Ramos (cell line): ENCODE results near the gene IL13RA1.
"Not testable (repeated sequence)": the region's sequence is repeated elsewhere in the genome, so short reads cannot be mapped to it uniquely, and the experiment has no call there.

Source experiments
- in situ Hi-C: fragments of 300-500 bp; cut with MboI; formaldehyde crosslinking; loops from one replicate; pipeline ENCODE4 v1.14.3; 2022; ENCODE audit warnings: low sequenced_read_pairs; ENCODE audit not compliant: unreplicated experiment

Gene IL13RA1

DNA sequence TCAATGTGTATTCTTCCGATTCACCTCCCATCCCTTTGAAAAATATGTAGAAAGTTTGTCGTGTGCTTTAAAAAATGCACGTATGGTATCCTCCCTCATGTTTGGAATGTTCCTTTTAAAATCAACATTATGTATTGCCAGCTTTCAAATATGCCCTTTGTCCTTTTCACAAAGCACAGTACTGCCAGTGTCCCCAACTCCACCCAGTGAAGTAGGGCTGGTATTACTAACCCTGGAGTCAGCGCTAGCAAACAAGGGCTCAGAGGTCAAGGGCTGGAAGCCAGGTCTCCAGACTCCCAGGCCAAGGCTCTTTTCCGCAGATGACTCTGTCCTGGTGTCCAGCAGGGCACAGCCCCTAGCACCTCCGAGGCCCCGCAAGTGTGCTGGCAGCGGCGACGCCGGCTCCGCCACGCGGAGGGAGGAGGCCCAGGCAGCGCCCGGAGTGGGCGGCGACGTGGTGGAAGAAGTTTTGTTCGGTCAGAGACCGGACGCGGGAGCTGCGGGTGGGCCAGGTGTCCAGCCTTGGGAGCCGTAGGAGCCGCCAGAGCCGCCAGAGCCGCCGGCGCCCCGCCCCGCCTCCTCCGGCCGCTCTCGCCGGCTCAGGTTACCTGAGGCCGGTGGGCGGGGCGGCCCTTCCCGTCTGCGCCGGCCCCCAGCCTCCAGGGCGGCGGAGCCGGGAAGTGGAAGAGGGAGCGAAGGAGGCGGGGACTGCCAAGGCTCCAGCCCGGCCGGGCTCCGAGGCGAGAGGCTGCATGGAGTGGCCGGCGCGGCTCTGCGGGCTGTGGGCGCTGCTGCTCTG lies at the start of gene IL13RA1:
IL13RA1 (plus strand) TSS at position 720 of the 799 bp plus-strand sequence; CDS start at position 753, 33 bp downstream.
- in situ Hi-C loops, result no loop called here

DNA sequence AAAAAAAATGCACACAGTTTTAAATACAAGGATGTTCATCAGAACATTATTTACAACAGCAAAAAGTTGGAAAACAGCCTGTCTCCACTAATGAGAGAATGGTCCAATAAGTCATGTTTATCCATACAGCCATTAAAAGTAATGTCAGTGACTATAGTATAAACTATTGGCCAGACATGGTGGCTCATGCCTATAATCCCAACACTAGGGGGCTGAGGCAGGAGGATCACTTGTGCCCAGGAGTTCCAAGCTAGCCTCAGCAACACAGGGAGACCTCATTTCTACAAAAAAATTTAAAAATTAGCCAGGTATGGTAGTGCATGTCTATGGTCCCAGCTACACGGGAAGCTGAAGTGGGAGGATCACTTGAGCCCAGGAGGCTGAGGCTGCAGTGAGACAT lies 48.1 kb upstream of the IL13RA1 start:
- in situ Hi-C loops, result no loop called here

DNA sequence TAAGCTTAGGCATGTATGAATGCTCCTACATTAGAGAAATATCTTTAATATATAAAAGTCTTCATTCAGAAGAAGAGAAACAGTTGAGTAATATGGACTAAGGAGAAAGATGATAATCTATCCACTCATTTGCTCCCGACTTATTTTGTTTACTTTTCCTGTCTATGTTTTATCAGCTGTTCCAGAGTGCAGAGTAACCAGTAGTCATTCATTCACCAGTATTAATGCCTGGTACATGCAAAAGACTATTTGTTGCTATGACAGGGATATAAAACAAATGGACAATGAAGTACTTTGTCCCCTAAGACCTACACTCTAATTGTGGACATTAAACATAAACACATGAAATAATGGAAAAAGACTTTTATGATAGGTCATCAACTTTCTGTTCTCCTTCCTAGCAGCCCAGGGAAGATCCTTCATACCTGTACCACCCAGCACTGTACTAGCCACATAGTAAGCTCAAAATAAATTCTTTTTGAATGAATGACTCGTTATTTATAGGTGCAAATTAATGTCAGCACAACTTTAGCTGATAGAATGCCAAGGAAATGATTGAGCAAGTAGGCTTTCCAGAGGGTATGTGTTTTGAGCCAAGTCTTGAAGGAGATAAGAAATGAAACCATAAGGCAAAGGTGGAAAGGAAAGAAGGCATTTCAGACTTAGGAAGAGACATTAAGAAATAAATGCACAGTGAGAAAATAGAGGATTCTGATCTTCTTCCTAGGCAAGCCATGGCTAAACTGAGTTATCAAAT lies 45.0 kb upstream of the IL13RA1 start:
- in situ Hi-C loops, result no loop called here

DNA sequence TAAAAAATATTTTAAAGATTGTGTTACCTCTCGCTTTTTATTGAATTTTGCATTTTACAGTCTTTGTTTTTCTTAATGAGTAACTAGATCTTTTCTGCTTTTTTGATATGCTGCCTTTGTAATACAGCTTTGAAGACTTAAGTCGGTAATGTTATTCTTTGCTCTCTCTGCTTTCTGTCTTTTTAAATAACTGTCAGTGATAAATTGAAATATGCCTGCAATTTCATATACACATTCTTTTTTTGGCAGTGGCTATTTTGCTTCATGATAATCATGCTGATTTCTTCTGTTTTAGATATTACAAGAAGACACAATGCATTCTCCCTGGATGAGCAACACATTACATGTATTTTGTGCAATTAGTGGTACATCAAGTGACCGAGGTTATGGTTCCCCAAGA lies 42.0 kb upstream of the IL13RA1 start:
- in situ Hi-C loops, result no loop called here

DNA sequence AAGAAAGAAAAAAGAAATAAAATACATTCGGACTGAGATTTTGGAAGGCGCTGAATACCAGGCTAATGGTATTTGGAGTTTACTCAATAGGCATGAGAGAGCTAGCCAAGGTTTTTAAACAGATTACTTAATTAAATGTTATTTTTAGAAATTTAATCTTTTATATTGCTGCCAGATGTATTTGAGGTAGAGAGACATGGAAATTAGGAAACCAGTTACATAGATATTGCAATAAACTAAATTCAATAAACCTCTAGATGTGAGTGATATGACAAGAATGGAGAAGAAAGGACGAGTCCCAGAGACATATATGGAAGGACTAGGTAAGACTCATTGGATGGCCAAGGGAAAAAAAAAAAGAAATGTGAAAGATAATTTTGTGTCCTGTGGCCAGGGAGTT lies 38.5 kb upstream of the IL13RA1 start:
- in situ Hi-C loops, result no loop called here

DNA sequence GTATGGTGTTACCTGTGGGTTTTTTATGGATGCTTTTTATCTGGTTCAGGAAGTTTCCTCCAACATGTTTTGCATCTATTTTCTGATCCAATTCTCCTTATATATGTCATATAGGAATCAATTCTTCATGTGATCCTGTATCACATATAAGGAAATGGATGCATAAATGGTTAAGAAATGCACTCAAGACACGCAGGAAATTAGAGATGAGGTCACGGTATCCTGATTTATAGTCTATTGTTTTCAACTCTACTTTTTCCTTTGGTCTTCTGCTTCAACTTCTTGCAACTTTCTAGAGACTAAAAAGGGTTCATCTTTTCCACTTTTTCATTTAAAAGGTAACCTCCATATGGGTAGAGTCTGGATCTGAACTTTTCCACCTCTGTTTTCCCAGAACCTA lies 33.6 kb upstream of the IL13RA1 start:
- in situ Hi-C loops, result no loop called here

DNA sequence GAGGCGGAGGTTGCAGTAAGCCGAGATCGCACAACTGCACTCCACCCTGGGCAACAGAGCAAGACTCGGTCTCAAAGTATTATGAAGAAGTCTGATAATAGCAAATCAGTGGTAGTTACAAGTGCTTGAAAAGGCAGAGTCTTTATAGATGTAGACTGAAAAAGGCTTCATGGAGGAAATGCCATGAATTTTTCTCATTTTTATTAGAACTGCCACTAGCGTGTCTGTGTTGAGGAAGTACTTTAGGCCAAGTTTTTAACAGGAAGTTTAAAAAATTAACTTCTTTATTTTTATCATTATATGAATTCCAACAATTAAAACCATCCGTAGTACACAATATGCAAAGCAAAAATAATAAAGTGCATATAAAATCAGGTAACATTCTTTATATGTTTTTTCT lies 32.8 kb upstream of the IL13RA1 start:
- in situ Hi-C loops, result no loop called here

DNA sequence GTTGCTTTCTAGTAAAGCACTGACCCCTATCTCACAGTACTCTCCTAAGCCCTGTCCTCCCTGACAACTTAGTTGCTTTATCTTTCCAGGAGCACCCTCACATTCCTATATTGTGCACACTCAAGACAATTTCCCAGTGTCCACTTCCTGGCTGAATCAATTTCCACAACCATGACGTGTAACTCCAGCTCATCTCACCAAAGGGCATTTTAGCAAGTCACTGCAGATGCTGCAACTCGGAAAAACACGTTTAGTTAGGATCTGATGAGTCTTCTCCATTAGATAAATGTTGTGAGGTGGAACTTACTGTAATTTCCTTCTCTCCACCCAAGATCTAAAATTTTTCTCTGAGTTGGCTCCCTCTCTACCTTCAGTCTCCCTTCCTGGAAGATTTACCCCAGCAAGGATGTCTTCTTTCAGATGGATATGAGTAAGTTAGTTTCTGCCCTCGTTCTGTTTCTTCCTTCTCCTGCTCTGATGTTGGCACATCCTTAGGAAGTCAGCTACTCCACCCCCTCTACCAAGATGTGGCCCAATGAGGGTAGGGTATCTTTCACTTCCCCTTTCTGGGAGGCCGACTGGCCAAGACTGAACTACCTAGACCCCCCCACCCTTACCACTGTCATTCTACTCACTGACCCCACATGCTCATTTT lies 28.8 kb upstream of the IL13RA1 start:
- in situ Hi-C loops, result no loop called here

DNA sequence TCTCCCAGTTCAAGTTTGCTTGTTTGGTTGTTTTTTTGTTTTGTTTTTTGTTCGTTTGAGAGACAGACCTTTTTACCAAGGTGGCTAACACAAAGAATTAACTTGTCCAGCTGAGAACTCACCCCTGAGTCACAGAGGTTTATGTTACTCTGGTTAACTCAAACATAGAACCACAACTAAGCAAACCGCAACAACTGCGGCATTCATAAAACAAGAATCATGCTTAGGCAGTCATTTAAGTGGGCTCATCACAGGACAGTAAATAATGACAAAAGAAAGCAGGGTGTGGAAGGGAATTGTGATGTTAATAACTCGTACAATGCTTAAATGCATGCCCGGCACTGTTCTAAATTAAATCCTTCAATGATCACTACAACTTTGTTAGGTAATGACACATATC lies 24.7 kb upstream of the IL13RA1 start:
- in situ Hi-C loops, result no loop called here

DNA sequence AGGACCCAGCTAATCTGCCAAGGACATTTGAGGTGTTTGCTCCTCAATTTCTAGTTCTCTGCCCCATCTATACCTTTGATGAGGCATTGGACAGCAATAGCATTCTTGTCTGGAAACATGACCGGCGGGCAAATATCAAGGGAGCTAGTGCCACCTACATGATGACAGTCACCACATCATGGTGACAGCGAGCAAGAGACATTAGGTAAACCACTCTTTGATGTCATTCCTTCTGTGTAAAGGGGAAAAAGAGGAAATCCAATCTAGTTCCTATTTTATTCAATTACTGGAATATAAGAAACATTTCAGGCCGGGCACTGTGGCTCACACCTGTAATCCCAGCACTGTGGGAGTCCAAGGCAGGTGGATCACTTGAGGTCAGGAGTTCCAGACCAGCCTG lies 20.7 kb upstream of the IL13RA1 start:
- in situ Hi-C loops, result no loop called here

DNA sequence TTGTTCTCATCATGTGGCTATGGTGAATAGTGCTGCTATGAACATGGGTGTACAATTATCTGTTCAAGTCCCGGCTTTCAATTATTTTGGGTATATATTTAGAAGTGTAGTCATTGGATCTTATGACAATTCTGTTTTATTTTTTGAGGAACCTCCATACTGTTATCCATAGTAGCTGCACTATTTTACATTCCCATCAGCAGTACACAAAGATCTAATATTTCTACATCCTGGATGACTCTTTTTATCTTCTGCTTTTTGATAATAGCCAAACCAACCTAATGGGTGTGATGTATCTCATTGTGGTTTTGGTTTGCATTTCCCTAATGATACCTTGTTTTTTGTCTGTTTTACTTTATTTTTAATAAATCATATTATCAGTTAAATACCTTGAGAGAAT lies 12.9 kb upstream of the IL13RA1 start:
- in situ Hi-C loops, result no loop called here

DNA sequence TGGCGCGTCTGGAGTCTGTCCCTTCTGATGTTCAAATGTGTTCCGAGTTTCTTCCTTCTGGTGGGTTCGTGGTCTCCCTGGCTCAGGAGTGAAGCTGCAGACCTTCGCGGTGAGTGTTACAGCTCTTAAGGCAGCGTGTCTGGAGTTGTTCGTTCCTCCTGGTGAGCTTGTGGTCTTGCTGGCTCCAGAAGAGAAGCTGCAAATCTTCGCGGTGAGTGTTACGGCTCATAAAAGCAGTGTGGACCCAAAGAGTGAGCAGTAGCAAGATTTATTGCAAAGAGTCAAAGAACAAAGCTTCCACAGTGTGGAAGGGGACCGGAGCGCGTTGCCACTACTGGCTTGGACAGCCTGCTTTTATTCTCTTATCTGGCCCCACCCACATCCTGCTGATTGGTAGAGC lies 11.5 kb upstream of the IL13RA1 start:
- in situ Hi-C loops, result not testable (repeated sequence)

DNA sequence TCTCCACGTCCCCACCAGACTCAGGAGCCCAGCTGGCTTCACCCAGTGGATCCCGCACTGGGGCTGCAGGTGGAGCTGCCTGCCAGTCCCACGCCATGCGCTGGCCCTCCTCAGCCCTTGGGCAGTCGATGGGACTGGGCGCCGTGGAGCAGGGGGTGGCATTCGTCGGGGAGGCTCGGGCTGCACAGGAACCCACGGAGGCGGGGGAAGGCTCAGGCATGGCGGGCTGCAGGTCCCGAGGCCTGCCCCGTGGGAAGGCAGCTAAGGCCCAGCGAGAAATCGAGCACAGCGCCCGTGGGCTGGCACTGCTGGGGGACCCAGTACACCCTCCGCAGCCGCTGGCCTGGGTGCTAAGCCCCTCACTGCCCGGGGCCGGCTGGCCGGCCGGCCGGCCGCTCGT lies 10.6 kb upstream of the IL13RA1 start:
- in situ Hi-C loops, result not testable (repeated sequence)

DNA sequence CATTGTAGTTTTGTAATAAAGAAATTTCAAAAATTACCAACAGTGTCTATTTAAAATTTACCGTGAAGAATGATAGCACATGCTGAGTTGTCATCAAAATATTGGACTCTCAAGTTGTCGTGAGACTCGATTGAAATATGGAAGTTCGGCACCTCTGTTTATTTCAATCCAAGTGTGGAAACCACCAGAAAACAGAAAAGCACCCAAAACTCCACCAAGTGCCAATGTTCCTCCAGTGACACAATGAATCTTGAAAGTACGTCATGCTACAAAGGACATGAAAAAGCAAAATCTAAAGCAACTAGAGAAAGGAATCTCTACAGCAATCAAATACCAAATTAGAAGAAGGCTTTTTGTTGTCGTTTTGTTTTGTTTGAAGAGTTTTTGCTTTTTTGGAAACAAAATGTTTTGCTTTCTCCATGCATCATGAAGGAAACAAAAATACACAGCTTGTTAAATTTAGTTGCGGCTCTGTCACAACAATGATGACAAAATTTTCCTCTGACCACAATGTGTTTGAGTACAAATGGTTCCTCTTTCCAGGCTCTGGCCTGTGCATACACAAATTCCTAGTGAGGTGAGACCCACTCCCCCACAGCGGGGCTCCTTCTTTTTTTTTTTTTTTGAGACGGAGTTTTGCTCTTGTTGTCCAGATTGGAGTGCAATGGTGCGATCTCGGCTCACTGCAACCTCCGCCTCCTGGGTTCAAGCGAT lies 9.6 kb upstream of the IL13RA1 start:
- in situ Hi-C loops, result no loop called here

DNA sequence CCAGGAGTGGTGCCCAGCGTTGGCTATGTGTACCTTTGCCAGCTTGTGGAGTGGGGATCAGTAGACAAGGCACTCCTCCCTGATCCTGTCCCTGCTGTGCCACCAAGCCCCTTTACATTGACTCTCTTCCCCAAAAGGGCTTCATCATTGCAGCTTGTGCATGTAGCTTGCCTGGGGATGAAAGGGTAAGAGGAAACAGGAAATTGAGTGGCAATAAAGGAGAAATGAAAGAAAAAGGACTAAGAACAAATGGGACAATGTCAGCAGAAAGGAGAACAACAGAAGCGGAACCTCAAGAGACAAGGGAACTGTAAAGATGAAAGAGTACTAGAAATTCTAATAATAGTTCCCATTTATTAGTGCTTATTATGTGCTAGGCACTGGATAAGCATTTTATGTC lies 8.7 kb upstream of the IL13RA1 start:
- in situ Hi-C loops, result no loop called here

DNA sequence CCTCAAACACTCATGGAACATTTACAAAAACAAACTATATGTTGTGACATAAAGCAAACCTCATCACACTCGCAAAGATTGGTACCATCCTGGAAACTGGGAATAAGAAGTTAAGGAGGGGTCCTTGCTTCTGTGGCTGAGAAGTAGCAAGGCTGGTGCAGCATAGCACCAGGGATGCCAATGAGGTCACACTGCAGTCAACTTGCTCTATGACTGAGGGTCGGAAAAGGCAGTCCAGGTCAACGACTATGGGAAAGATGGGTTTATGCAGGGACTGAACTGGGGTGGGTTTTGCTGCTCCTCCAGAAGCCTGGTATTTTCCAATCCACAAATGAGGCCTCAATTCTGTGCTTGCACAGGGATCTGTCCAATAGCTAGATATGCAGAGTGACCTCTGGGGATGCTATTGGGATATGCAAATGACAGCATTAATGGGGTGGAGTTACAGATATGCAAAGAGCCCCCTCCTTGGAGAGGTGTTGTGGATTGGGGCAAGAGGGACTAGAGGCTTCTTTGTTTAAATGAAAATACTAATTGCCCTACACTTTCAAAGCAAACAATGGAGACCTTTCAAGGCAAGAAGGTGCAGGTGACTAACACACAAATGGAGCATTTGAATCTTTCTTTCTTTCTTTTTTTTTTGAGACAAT lies 7.2 kb upstream of the IL13RA1 start:
- in situ Hi-C loops, result no loop called here

DNA sequence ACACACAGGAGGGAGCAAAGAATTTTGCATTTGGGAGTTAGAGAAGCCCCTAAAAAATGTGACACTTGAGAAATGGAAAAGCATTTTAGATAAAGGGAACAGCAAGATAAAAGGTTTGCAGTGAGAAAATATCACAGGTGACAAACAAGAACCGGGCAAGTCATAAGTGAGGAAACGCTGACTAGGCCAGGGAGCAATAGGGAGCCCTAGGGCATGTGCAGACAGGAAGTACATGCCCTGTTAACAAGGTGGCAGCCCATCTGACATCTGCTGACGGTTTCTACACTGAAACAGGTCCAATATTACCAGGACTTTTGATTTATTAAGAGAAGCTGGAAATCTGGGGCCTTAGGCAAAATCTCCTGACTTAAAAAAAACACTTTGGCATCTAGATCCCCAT lies 4.0 kb upstream of the IL13RA1 start:
- in situ Hi-C loops, result no loop called here

DNA sequence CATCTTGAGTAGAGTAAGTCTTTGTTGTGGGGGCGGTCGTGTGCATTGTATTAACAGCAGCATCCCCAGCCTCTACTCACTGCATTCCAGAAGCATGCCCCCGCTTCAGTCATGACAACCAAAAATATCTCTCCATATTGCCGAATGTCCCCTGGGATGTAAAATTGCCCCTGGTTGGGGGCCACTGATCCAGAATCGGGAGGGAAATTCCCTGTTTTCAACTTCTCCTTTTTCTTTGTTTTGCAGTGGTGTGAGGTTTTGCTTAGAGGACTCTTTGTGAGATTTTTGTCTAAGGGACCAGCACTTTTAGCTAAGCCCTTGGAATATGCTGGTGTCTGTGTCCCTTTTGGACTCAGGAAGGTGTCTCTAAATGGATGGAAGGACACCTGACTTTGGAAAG lies 3.0 kb upstream of the IL13RA1 start:
- in situ Hi-C loops, result no loop called here

DNA sequence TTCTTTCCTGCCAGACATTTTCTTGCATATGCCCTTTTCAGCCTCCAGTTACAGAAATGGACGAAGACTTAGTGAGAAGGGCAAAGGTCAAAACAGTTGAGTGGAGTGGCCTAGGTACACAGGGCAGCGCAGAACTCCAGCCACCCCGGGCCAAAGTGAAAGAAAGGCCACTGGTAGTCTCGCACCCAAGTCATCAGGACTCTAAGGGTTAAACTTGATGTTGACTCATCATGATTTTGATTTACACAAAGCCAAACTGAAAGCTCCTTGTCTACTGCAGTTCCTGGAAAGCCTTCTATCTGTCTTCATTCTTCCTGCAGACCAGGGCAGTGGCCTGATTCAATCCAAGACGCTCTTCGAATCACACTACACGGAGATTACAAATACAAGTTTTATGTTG lies 2.6 kb upstream of the IL13RA1 start:
- in situ Hi-C loops, result no loop called here

DNA sequence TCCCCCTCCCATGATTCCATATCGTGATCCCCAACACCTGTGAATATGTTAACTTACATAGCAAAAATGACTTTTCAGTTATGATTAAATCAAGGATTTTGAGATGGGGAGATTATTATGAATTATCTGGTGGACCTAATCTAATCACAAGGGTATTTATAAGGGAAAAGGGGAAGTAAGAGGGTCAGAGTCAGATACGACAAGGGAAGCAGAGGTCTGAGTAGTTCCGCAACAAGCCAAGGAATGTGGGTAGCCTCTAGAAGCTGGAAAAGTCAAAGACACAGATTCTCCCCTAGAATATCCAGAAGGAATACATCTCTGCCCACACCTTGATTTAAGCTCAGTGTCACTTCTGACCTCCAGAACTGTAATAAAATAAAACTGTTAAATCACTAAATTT lies 1.0 kb upstream of the IL13RA1 start:
- in situ Hi-C loops, result no loop called here
